Measurements from ENCODE around the gene SULT1C3.
"Not testable (repeated sequence)": the region's sequence is repeated elsewhere in the genome, so short reads cannot be mapped to it uniquely, and the experiment has no call there.

The SULT1C3 gene

GRCh38 chr2:108253106-108253505 is 13.3 kb downstream of the SULT1C3 start:
- no peak for DNase-seq

- DNase-seq: no peak
These were observed 18.1 kb downstream of the SULT1C3 start for GRCh38 chr2:108257757-108258331.

- no peak for DNase-seq
These were observed 21.0 kb downstream of the SULT1C3 start for GRCh38 chr2:108260773-108261172.

GRCh38 chr2:108262036-108262435 is 22.3 kb downstream of the SULT1C3 start:
- DNase-seq: no peak

- no peak for DNase-seq
These were observed 23.6 kb downstream of the SULT1C3 start for GRCh38 chr2:108263401-108263800.

GRCh38 chr2:108266218-108266617 is 26.4 kb downstream of the SULT1C3 start:
- no peak for DNase-seq

GRCh38 chr2:108267101-108267500 is 27.3 kb downstream of the SULT1C3 start:
- peak; percentile 71 for DNase-seq

GRCh38 chr2:108268001-108268400 is 28.2 kb downstream of the SULT1C3 start:
- peak; percentile 72 for DNase-seq

- DNase-seq: no peak
These were observed 30.6 kb downstream of the SULT1C3 start for GRCh38 chr2:108270346-108270745.

- DNase-seq: no peak
These were observed 31.2 kb downstream of the SULT1C3 start for GRCh38 chr2:108270768-108271506.

GRCh38 chr2:108271691-108272253 is 32.0 kb downstream of the SULT1C3 start:
- no peak for DNase-seq

- DNase-seq: peak; percentile 51
These were observed 38.9 kb downstream of the SULT1C3 start for GRCh38 chr2:108278631-108279030.

GRCh38 chr2:108279468-108279867 is 39.7 kb downstream of the SULT1C3 start:
- no peak for DNase-seq

- DNase-seq: no peak
These were observed 40.7 kb downstream of the SULT1C3 start for GRCh38 chr2:108280466-108280865.

- DNase-seq: not testable (repeated sequence)
These were observed 44.8 kb downstream of the SULT1C3 start for GRCh38 chr2:108284566-108284965.

GRCh38 chr2:108285616-108286015 is 45.8 kb downstream of the SULT1C3 start:
- DNase-seq: no peak

GRCh38 chr2:108287169-108287568 is 47.4 kb downstream of the SULT1C3 start:
- DNase-seq: no peak

- DNase-seq: no peak
These were observed 48.9 kb downstream of the SULT1C3 start, which contains the start of gene SULT1C2 for GRCh38 chr2:108288534-108289106. SULT1C2 (plus strand) TSS chr2:108288895; CDS start chr2:108293668, 4,773 bp downstream.

GRCh38 chr2:108293850-108294249 is 54.1 kb downstream of the SULT1C3 start:
- no peak for DNase-seq

- peak; percentile 69 for DNase-seq
These were observed 57.8 kb downstream of the SULT1C3 start for GRCh38 chr2:108297436-108298141.

GRCh38 chr2:108301558-108301957 is 61.8 kb downstream of the SULT1C3 start:
- no peak for DNase-seq

- DNase-seq: no peak
These were observed 65.2 kb downstream of the SULT1C3 start for GRCh38 chr2:108304975-108305374.

- DNase-seq: no peak
These were observed 66.1 kb downstream of the SULT1C3 start for GRCh38 chr2:108305901-108306300.

Data from NCI-H226 (cell line).